22Rv1 (cell line): ENCODE measurements around the gene CABLES1.

Experiments
- CTCF ChIP-seq: fragments of 450-650 bp; IDR thresholded peaks from 2 replicates; pipeline ENCODE4 v1.5.1; 2017; ENCODE audit warnings: mild to moderate bottlenecking
- ZFX ChIP-seq: fragments of 450-650 bp; IDR thresholded peaks from 2 replicates; pipeline ENCODE4 v1.6.1; 2017; ENCODE audit warnings: antibody characterized with exemption, borderline replicate concordance

- no peak for TF ChIP-seq CTCF
- TF ChIP-seq ZFX, result no peak
These were observed 139.6 kb downstream of the CABLES1 start for GRCh38 chr18:23274638-23275482.
